ENCODE measurements around the gene SF1. TPM values are rescaled to one million over a fixed set of nuclear protein-coding genes. Genes with fewer than 3 reads are reported as not detected.

Gene SF1
- total RNA-seq, 1 experiment from 2014 or later = 360 TPM

- intact Hi-C loops (cut with micrococcal nuclease; ENCODE audit: unreplicated experiment) (no loop called here), in situ Hi-C loops (cut with HindIII; ENCODE audit: low pct_unique_long_range_greater_than_20kb, low sequenced_read_pairs) (no loop called here)
- no peak overlapping the region for H3K27ac ChIP-seq (ENCODE audit: low read length)
- H3K4me3 ChIP-seq (ENCODE audit: low read depth in 2 of 2, low read length in 2 of 2) = no peak overlapping the region
- CTCF ChIA-PET = interaction anchor here (0.5 to 0.7 kb wide), 3 partner anchors 28 to 1071 kb away, joined by 3 to 7 read pairs (median 5); no protein-coding TSS in a partner anchor
- DNase-seq (ENCODE audit: low read depth, low spot score) (no peak), ATAC-seq (no peak)
- no peaks in the 10 kb centered on the region for H3K9me3 ChIP-seq (ENCODE audit: control insufficient read depth, insufficient read depth, low read depth, low read length)
- BruUV-seq (replicated peaks) = no TSS peak
- TF ChIP-seq, protein P1, sequence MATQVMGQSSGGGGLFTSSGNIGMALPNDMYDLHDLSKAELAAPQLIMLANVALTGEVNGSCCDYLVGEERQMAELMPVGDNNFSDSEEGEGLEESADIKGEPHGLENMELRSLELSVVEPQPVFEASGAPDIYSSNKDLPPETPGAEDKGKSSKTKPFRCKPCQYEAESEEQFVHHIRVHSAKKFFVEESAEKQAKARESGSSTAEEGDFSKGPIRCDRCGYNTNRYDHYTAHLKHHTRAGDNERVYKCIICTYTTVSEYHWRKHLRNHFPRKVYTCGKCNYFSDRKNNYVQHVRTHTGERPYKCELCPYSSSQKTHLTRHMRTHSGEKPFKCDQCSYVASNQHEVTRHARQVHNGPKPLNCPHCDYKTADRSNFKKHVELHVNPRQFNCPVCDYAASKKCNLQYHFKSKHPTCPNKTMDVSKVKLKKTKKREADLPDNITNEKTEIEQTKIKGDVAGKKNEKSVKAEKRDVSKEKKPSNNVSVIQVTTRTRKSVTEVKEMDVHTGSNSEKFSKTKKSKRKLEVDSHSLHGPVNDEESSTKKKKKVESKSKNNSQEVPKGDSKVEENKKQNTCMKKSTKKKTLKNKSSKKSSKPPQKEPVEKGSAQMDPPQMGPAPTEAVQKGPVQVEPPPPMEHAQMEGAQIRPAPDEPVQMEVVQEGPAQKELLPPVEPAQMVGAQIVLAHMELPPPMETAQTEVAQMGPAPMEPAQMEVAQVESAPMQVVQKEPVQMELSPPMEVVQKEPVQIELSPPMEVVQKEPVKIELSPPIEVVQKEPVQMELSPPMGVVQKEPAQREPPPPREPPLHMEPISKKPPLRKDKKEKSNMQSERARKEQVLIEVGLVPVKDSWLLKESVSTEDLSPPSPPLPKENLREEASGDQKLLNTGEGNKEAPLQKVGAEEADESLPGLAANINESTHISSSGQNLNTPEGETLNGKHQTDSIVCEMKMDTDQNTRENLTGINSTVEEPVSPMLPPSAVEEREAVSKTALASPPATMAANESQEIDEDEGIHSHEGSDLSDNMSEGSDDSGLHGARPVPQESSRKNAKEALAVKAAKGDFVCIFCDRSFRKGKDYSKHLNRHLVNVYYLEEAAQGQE (IDR thresholded peaks at IDR 0.05; ENCODE audit: insufficient read depth in 1 of 2, low read depth in 2 of 2, low read length in 1 of 2) = no peak
- no peak for TF ChIP-seq POLR2AphosphoS5 (IDR thresholded peaks at IDR 0.05; ENCODE audit: low read depth, low read length)
- no peak for TF ChIP-seq SIN3A (IDR thresholded peaks at IDR 0.05; ENCODE audit: borderline replicate concordance, insufficient read depth, low read depth, low read length)
- TF ChIP-seq TCF7L2 (IDR thresholded peaks at IDR 0.05; ENCODE audit: low read depth, low read length) = no peak
- TF ChIP-seq, protein P2, sequence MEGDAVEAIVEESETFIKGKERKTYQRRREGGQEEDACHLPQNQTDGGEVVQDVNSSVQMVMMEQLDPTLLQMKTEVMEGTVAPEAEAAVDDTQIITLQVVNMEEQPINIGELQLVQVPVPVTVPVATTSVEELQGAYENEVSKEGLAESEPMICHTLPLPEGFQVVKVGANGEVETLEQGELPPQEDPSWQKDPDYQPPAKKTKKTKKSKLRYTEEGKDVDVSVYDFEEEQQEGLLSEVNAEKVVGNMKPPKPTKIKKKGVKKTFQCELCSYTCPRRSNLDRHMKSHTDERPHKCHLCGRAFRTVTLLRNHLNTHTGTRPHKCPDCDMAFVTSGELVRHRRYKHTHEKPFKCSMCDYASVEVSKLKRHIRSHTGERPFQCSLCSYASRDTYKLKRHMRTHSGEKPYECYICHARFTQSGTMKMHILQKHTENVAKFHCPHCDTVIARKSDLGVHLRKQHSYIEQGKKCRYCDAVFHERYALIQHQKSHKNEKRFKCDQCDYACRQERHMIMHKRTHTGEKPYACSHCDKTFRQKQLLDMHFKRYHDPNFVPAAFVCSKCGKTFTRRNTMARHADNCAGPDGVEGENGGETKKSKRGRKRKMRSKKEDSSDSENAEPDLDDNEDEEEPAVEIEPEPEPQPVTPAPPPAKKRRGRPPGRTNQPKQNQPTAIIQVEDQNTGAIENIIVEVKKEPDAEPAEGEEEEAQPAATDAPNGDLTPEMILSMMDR (IDR thresholded peaks at IDR 0.05) = no peak
- POLR2A ChIA-PET = no interaction called here
- H3K36me3 ChIP-seq (ENCODE audit: control insufficient read depth, insufficient read depth, low read length) = no peaks in the 10 kb centered on the region
- H3K4me1 ChIP-seq (ENCODE audit: control insufficient read depth, insufficient read depth, low read length) = peaks cover 5% of the 10 kb centered on the region; the same call in 1 of the 2 replicates
- peaks cover 2% of the 10 kb centered on the region; the same call in 1 of the 2 replicates for H3K27me3 ChIP-seq (ENCODE audit: control insufficient read depth, insufficient read depth, low read length)
These were observed 61.7 kb downstream of the SF1 start for GRCh38 chr11:64716473-64717267.

GRCh38 chr11:64715756-64716472 is 62.4 kb downstream of the SF1 start:
- Histone ChIP-seq H3K36me3 (ENCODE audit: control insufficient read depth, insufficient read depth, low read length) (no peaks in the 10 kb centered on the region), H3K27me3 (ENCODE audit: control insufficient read depth, insufficient read depth, low read length) (peaks cover 2% of the 10 kb centered on the region; the same call in 1 of the 2 replicates), H3K4me1 (ENCODE audit: control insufficient read depth, insufficient read depth, low read length) (peaks cover 5% of the 10 kb centered on the region; the same call in 1 of the 2 replicates), H3K27ac (ENCODE audit: low read length) (no peak overlapping the region), H3K4me3 (ENCODE audit: low read depth in 2 of 2, low read length in 2 of 2) (no peak overlapping the region), H3K9me3 (ENCODE audit: control insufficient read depth, insufficient read depth, low read depth, low read length) (no peaks in the 10 kb centered on the region)
- in situ Hi-C loops (cut with HindIII; ENCODE audit: low pct_unique_long_range_greater_than_20kb, low sequenced_read_pairs) = no loop called here
- no peak for ATAC-seq
- BruUV-seq (replicated peaks) = no TSS peak
- TF ChIP-seq SIN3A (IDR thresholded peaks at IDR 0.05; ENCODE audit: borderline replicate concordance, insufficient read depth, low read depth, low read length) (no peak), TCF7L2 (IDR thresholded peaks at IDR 0.05; ENCODE audit: low read depth, low read length) (no peak)
- TF ChIP-seq, protein P2 (IDR thresholded peaks at IDR 0.05) = no peak
- TF ChIP-seq, protein P1 (IDR thresholded peaks at IDR 0.05; ENCODE audit: insufficient read depth in 1 of 2, low read depth in 2 of 2, low read length in 1 of 2) = no peak
- CTCF ChIA-PET = interaction anchor here (0.5 to 0.9 kb wide), 3 partner anchors 359 to 1072 kb away, joined by 3 to 6 read pairs (median 5); no protein-coding TSS in a partner anchor
- POLR2A ChIA-PET = interaction anchor here (0.6 kb wide), 1 partner anchor 302 kb away, joined by 8 read pairs; no protein-coding TSS in a partner anchor
- intact Hi-C loops (cut with micrococcal nuclease; ENCODE audit: unreplicated experiment) = no loop called here
- DNase-seq (ENCODE audit: low read depth, low spot score) = no peak
